ENCODE measurements around the gene ZBTB8B.

DNA sequence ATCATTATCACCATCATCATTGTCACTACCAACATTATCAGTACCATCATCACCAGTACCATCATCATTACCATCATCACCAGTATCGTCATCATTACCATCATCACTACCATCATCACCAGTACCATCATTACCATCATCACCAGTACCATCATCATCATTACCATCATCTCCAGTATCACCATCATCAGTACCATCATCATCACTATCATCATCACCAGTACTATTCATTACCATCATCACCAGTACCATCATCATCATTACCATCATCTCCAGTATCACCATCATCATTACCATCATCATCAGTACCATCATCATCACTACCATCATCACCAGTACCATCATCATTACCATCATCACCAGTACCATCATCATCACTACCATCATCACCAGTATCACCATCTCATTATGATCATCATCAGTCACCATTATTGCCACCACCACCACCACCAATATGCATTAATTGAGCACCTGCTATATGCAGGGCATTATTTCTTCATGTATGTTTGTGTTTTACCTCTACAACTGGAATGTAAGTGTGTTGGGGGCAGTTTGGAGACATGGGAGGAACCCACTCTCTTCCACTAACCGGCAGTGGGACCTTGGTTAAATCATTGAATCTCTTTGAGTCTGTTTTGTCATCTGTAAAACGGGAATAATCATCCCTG lies 7.0 kb downstream of the ZBTB8B start:
- TF ChIP-seq, protein P1, sequence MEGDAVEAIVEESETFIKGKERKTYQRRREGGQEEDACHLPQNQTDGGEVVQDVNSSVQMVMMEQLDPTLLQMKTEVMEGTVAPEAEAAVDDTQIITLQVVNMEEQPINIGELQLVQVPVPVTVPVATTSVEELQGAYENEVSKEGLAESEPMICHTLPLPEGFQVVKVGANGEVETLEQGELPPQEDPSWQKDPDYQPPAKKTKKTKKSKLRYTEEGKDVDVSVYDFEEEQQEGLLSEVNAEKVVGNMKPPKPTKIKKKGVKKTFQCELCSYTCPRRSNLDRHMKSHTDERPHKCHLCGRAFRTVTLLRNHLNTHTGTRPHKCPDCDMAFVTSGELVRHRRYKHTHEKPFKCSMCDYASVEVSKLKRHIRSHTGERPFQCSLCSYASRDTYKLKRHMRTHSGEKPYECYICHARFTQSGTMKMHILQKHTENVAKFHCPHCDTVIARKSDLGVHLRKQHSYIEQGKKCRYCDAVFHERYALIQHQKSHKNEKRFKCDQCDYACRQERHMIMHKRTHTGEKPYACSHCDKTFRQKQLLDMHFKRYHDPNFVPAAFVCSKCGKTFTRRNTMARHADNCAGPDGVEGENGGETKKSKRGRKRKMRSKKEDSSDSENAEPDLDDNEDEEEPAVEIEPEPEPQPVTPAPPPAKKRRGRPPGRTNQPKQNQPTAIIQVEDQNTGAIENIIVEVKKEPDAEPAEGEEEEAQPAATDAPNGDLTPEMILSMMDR (IDR thresholded peaks at IDR 0.05), result no peak
- no peak for TF ChIP-seq EZH2 (IDR thresholded peaks at IDR 0.05)

Data from neural progenitor cell (in vitro differentiated cells).